Effector CD8-positive, alpha-beta T cell (primary cell): ENCODE measurements around the gene STKLD1.
"Not testable (repeated sequence)": the region's sequence is repeated elsewhere in the genome, so short reads cannot be mapped to it uniquely, and the experiment has no call there.

ENCODE experiments used
- DNase-seq: peaks from one replicate; lab custom pipeline; 2025; lab: John Stamatoyannopoulos, UW

STKLD1 gene

DNA sequence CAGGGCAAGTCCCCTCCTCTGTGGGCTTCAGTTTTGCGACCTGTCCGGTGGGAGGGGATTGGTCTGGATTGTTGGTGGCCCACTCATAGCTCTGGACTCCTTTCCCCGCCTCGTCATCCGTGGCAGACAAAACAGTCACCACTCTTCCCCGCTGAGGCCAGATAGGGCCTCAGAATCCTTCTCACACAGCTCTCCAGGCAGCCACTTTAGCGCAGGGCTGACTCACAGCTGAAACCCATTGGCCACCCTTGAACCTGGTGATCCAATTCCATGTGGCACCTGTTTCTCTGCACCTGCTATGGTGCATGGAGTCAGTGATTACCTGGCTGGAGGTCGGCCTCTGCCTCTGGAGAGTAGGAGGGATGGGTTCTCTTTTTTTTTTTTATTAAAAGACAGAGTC, 67.8 kb downstream of the STKLD1 start:
- no peak for DNase-seq

DNA sequence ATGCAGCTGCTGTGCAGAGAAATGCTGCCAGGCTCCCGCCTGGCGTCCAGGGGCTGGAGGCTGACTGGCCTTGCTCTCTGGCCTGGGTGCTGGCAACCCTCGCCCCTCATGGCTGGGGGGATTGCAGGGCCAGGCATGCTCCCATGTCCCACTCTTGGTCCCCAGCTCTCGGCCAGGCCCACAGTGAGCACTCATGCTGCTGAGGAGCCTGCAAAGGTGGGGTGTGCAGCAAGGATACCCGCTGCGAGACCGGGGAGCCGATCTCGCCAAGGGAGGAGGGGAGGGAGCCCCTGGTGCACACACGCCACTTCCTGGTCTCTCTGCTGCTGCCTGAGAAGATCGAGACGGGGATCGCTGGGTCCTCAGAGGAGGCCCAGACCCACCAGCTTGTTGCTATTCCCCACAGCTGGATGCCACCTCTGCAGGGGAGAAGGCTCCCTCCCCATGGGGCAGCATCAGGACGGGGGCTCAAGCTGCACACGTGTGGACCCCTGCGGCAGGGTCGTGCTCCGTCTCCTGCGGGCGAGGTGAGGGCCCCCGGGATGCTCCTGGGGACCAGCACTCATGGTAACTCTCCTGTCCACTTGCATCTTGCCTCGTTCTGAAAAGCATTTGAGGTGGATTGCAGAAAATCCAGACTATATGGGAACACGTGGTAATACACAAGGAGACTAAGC, 69.3 kb downstream of the STKLD1 start:
- no peak for DNase-seq

DNA sequence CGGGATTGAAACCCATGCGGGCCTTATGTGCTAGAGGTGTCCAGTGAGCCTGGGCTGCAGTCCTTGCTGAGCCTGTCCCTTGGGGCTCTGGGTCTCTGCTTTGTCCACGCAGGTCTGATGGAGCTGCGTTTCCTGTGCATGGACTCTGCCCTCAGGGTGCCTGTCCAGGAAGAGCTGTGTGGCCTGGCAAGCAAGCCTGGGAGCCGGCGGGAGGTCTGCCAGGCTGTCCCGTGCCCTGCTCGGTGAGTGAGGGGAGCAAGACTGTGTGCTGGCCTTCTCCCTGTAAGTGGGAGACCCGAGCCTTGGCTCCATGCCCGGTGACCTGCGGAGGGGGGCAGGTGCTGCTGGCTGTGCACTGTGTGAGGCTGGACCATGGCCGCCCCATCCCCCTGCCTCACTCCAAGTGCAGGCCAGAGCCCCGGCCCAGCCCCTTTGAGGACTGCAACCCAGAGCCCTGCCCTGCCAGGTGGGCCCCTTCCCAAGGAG, 72.4 kb downstream of the STKLD1 start:
- DNase-seq = no peak

DNA sequence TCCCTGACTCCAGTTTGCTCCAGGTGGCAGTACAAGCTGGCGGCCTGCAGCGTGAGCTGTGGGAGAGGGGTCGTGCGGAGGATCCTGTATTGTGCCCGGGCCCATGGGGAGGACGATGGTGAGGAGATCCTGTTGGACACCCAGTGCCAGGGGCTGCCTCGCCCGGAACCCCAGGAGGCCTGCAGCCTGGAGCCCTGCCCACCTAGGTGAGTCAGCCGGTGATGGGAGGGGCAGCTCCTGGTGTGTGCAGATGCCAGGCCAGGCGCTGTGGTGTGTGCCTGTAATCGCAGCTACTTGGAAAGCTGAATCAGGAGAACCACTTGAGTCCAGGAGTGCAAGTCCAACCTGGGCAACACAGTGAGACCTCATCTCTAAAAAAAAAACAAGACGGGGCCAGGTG, 73.6 kb downstream of the STKLD1 start:
- DNase-seq = no peak

DNA sequence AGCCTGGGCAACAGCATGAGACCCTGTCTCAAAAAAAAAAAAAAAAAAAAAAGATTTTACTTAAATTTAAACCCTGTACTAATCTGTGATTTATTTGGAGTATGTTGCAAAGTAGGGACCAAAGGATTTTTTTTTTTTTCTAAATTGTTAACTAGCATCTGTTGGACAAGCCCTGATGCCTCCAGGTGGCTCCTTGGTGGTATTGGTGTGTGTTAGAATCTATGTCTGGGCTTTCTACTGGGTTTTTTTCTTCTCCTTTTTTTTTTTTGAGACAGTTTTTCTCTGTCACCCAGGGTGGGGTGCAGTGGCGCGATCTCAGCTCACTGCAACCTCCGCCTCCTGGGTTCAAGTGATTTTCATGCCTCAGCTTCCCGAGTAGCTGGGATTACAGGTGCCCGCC, 75.7 kb downstream of the STKLD1 start:
- DNase-seq = not testable (repeated sequence)

DNA sequence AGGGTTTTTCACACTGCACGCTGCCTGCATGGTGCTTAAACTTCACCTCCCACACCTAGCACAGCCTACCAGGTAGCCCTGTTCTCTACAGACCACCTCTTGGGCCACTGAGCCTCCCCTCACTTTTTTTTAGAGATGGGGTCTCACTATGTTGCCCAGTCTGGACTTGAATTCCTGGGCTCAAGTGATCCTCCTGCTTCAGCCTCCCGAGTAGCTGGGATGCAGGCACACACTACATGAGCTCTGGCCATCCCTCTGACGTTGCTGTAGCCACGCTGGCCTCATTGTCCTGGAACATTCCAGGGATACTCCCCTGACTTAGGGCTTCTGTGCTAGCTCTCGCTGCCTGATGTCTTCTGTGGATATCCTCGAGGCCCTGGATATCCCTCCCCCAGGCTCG, 76.4 kb downstream of the STKLD1 start:
- no peak for DNase-seq

DNA sequence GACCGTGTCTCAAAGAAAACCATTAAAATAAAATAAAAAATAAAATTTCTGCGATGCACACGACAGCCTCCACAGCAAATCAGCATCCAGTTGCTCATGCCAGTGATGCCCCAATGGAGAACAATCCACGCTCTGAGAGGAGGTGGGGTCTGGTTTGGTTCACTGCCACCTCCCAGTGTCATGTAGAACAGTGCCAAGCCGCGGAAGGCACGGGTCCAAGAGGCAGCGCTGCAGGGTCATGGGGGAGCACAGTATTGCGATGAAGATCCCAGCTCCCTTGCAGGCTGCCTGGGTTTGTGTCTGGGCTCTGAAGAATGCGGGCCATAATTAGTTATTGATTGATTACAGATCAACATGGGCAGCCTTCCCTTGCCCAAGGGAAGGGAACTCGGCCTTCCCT, 77.5 kb downstream of the STKLD1 start:
- no peak for DNase-seq

DNA sequence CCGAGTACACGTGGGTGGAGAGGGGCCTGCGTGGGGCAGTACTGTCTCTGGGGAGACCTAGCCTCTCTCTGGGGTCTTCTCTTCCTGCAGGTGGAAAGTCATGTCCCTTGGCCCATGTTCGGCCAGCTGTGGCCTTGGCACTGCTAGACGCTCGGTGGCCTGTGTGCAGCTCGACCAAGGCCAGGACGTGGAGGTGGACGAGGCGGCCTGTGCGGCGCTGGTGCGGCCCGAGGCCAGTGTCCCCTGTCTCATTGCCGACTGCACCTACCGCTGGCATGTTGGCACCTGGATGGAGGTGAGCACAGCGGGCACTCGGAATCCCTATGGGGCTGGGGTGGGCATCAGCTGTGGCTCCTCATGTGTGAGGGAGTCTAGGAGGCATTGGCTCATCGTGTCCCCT, 78.2 kb downstream of the STKLD1 start:
- no peak for DNase-seq

DNA sequence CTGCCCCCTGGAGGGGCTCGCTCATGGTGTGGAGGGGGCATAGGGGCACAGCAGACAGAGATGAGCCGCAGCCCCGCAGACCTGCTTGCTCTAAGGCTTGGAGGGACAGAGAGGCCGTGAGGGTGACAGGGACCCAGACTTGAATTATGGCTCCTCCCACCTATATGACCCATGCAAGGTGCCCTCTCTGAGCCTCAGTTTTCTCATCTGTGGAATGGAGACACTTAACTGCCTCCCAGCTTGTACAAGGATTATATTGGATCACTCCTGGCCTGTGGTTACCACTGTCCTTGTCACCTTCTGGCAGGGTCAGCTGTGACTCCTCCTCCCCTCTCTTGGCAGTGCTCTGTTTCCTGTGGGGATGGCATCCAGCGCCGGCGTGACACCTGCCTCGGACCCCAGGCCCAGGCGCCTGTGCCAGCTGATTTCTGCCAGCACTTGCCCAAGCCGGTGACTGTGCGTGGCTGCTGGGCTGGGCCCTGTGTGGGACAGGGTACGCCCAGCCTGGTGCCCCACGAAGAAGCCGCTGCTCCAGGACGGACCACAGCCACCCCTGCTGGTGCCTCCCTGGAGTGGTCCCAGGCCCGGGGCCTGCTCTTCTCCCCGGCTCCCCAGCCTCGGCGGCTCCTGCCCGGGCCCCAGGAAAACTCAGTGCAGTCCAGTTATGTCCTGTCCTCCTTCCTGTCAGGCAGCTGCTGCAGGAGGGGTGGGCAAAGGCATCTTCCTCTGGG, 78.9 kb downstream of the STKLD1 start:
- DNase-seq = no peak
